Kidney (tissue), 14 donors: ENCODE data around the gene BUD31. TPM values are rescaled to one million over a fixed set of nuclear protein-coding genes. Genes with fewer than 3 reads are reported as not detected.

Experiments
- DNase-seq, 5 donors: peaks; one replicate each; pipeline ENCODE4 v3.0.0-alpha.2; 2013 to 2020
- FAIRE-seq: peaks from 2 replicates; lab custom pipeline; 2012; peaks lifted over from hg19 to GRCh38; lab: Jason Lieb, UNC
- H3K27ac ChIP-seq, 2 donors: one replicate each; pipeline ENCODE4 v1.7.0; 2013; ENCODE audit warnings: low read depth in 2 of 2, low read length in 2 of 2, inconsistent platforms in 1 of 2
- H3K27me3 ChIP-seq: one replicate; pipeline ENCODE4 v1.7.1; 2013; ENCODE audit warnings: low read length, inconsistent platforms; ENCODE audit not compliant: control insufficient read depth, insufficient read depth
- H3K36me3 ChIP-seq, 3 donors: one replicate each; pipeline versions ENCODE4 v1.7.0 to v1.7.1; 2013; ENCODE audit warnings: low read length in 3 of 3, control low read depth in 1 of 3, inconsistent platforms in 1 of 3; ENCODE audit not compliant: insufficient read depth in 3 of 3, control insufficient read depth in 2 of 3
- H3K4me1 ChIP-seq, 3 donors: one replicate each; pipeline versions ENCODE4 v1.7.0 to v1.7.1; 2013; ENCODE audit warnings: low read length in 3 of 3, inconsistent platforms in 1 of 3, low read depth in 1 of 3; ENCODE audit not compliant: control insufficient read depth in 2 of 3, insufficient read depth in 2 of 3
- H3K4me3 ChIP-seq, 3 donors: one replicate each; pipeline versions ENCODE4 v1.7.0 to v1.8.1; 2013; ENCODE audit warnings: low read length in 3 of 3, control low read depth in 1 of 3, inconsistent platforms in 1 of 3
- H3K9ac ChIP-seq, 3 donors: one replicate each; pipeline versions ENCODE4 v1.7.0 to v1.7.1; 2013; ENCODE audit warnings: low read length in 3 of 3, control low read depth in 1 of 3, inconsistent platforms in 1 of 3
- H3K9me3 ChIP-seq, 3 donors: one replicate each; pipeline versions ENCODE4 v1.7.0 to v1.7.1; 2013; ENCODE audit warnings: low read length in 3 of 3, control low read depth in 1 of 3, inconsistent platforms in 1 of 3; ENCODE audit not compliant: control insufficient read depth in 2 of 3, insufficient read depth in 1 of 3
- CTCF ChIP-seq: IDR thresholded peaks from 3 replicates; pipeline ENCODE4 v1.5.1; 2012; ENCODE audit warnings: mild to moderate bottlenecking, moderate library complexity, borderline replicate concordance; ENCODE audit not compliant: insufficient read depth; ENCODE audit errors: extremely low read depth
- intact Hi-C: fragments of 100-400 bp; cut with DNase I; formaldehyde crosslinking; loops from one replicate; pipeline ENCODE4 v1.11.1; 2022
- polyA plus RNA-seq: library from polyadenylated mRNA; stranded (reverse); fragments of 350-450 nt; fragmentation: Illumina TruSeq; extraction: RNeasy Lipid Tissue Mini Kit (QIAGEN cat#74804); gene quantifications from one replicate; pipeline ENCODE4 v1.2.3, GENCODE V29; 2014; ENCODE audit warnings: low read depth, low replicate concordance; ENCODE audit not compliant: insufficient read depth
- total RNA-seq: library from RNA; stranded (reverse); fragmentation: NEBNext Ultra II Directional; extraction: Animal tissue kit (Norgen Biotek cat#: 25700); gene quantifications from one replicate; pipeline ENCODE4 v1.2.1, GENCODE V29; 2021
- donor health status: control.
- donor health status: control.
- donor health status: control.
- donor health status: control.
- donor health status: control.
- donor health status: DM: yes; HTN: yes; CAD: no.
- donor health status: Normal renal cell carcinoma (clear cell type).

BUD31 gene
- total and polyA plus RNA-seq, 2 donors from 2014 or later: 79.0 to 141 TPM

DNA sequence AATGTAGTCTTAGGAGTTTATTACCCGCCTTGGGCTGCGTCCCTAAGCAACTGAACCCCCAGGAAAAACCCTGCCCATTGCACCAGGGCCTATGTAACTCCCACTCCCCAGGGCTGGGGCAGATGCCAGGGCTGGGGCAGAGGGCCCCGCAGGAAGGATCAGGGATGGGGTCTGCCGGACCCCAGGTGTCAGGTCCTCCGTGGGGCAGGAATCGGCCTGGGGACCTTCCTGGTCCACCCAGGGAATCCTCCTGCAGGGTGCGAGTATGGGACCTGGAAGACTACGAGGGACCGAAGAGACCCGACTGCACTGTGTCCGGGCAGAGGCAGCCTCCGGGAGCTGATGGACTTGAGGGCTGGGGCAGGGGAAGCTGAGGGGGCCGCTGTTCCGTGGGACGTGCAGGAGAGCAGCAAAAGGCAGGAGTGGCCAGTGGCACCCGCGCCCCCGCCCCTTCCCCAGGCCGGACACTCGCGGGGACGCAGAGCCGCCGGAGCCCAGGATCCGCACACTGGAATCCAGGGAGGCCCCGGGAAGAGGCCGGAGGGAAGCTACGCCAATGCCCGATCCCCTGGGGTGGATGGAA is 59.7 kb downstream of the BUD31 start:
- Histone ChIP-seq H3K4me1 (peaks cover 0 to 7% (median 7%) of the 10 kb centered on the region in 3 donors), H3K9me3 (no peaks in the 10 kb centered on the region), H3K9ac (no peak overlapping the region), H3K27ac (no peak overlapping the region), H3K27me3 (no peaks in the 10 kb centered on the region), H3K36me3 (peaks cover 0 to 4% (median 0%) of the 10 kb centered on the region in 3 donors), H3K4me3 (no peak overlapping the region)
- DNase-seq: no peak
- intact Hi-C loops: no loop called here
- FAIRE-seq: no peak
- no peak for TF ChIP-seq CTCF

Other genes with a start within 250 kb of the BUD31 start
- gene KPNA7, start 200.9 kb upstream of the BUD31 start, total RNA-seq: not detected
- gene KPNA7, start 200.9 kb upstream of the BUD31 start, polyA plus RNA-seq: not detected
- gene MYH16, start 136.1 kb upstream of the BUD31 start, total RNA-seq: not detected
- gene MYH16, start 136.1 kb upstream of the BUD31 start, polyA plus RNA-seq: not detected
- 119 TPM for gene ARPC1A, start 83.1 kb upstream of the BUD31 start, total RNA-seq
- gene ARPC1A, start 83.1 kb upstream of the BUD31 start, polyA plus RNA-seq: 117 TPM
- 216 TPM for gene ARPC1B, start 34.2 kb upstream of the BUD31 start, total RNA-seq
- gene ARPC1B, start 34.2 kb upstream of the BUD31 start, polyA plus RNA-seq: 74.1 TPM
- gene PDAP1, start 372 bp upstream of the BUD31 start, total RNA-seq: 84.7 TPM
- 119 TPM for gene PDAP1, start 372 bp upstream of the BUD31 start, polyA plus RNA-seq
- gene PTCD1, start 29.8 kb downstream of the BUD31 start, total RNA-seq: 5.4 TPM
- 2.9 TPM for gene PTCD1, start 29.8 kb downstream of the BUD31 start, polyA plus RNA-seq
- gene CPSF4, start 30.0 kb downstream of the BUD31 start, total RNA-seq: 28.9 TPM
- gene CPSF4, start 30.0 kb downstream of the BUD31 start, polyA plus RNA-seq: 24.2 TPM
- 225 TPM for gene ATP5MF, start 57.2 kb downstream of the BUD31 start, total RNA-seq
- gene ATP5MF, start 57.2 kb downstream of the BUD31 start, polyA plus RNA-seq: 1,292 TPM
- 14.8 TPM for gene ZNF789, start 63.9 kb downstream of the BUD31 start, total RNA-seq
- 10.6 TPM for gene ZNF789, start 63.9 kb downstream of the BUD31 start, polyA plus RNA-seq
- 33.6 TPM for gene ZNF394, start 91.3 kb downstream of the BUD31 start, total RNA-seq
- 15.7 TPM for gene ZNF394, start 91.3 kb downstream of the BUD31 start, polyA plus RNA-seq
- gene ZKSCAN5, start 95.7 kb downstream of the BUD31 start, total RNA-seq: 9.1 TPM
- 4.6 TPM for gene ZKSCAN5, start 95.7 kb downstream of the BUD31 start, polyA plus RNA-seq
- 6.8 TPM for gene FAM200A, start 143.1 kb downstream of the BUD31 start, total RNA-seq
- gene FAM200A, start 143.1 kb downstream of the BUD31 start, polyA plus RNA-seq: 6.9 TPM
- gene ZNF655, start 149.7 kb downstream of the BUD31 start, total RNA-seq: 66.8 TPM
- 30.4 TPM for gene ZNF655, start 149.7 kb downstream of the BUD31 start, polyA plus RNA-seq
- gene TMEM225B, start 189.3 kb downstream of the BUD31 start, total RNA-seq: 2.6 TPM
- gene TMEM225B, start 189.3 kb downstream of the BUD31 start, polyA plus RNA-seq: 1.6 TPM
- 20.4 TPM for gene ZSCAN25, start 208.0 kb downstream of the BUD31 start, total RNA-seq
- 4.7 TPM for gene ZSCAN25, start 208.0 kb downstream of the BUD31 start, polyA plus RNA-seq